SK-N-MC (cell line): ENCODE measurements around the gene GLUL.

ENCODE experiments used
- EZH2 ChIP-seq: fragments of 200-600 bp; sonication (generic); IDR thresholded peaks from one replicate; pipeline ENCODE4 v1.6.1; 2017; ENCODE audit warnings: antibody characterized with exemption
- POLR2AphosphoS5 ChIP-seq: IDR thresholded peaks from 2 replicates; pipeline ENCODE4 v1.6.1; 2012; ENCODE audit warnings: mild to moderate bottlenecking, low read depth, low read length, borderline replicate concordance

DNA sequence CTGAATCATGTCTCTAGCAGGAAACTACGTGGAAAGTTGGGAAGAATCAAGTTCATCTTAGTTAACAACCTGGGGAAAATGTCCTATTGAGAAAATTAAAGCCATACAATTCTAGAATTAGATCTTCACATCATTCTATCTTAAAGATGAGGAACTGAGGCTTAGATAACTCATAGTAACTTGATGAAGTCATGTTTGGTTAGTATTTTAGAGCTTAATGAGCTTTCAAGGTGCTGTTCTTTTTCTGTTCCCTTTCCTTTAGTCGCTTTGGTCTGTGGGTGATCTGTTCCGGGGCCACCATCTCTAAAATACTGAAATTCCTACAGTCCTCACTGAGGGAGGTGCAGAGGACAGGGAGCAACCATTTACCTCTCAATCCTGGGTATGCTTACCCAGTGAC lies 4.3 kb upstream of the GLUL start:
- TF ChIP-seq POLR2AphosphoS5 (no peak), EZH2 (no peak)
